BLaER1 (cell line): ENCODE data around the gene IMPG1.

Experiments used
- H3K27ac ChIP-seq: shearing (Covaris generic); formaldehyde crosslinking; 2 replicates; pipeline ENCODE4 v1.8.1; 2022
- H3K27me3 ChIP-seq: shearing (Covaris generic); formaldehyde crosslinking; 2 replicates; pipeline ENCODE4 v1.8.1; 2022
- H3K36me3 ChIP-seq: shearing (Covaris generic); formaldehyde crosslinking; 2 replicates; pipeline ENCODE4 v1.8.1; 2022
- H3K4me1 ChIP-seq: shearing (Covaris generic); formaldehyde crosslinking; 2 replicates; pipeline ENCODE4 v1.8.1; 2022
- H3K4me2 ChIP-seq: shearing (Covaris generic); formaldehyde crosslinking; 2 replicates; pipeline ENCODE4 v1.8.1; 2022
- H3K4me3 ChIP-seq: shearing (Covaris generic); formaldehyde crosslinking; 2 replicates; pipeline ENCODE4 v1.8.1; 2022
- H3K9ac ChIP-seq: shearing (Covaris generic); formaldehyde crosslinking; 2 replicates; pipeline ENCODE4 v1.8.1; 2022
- H3K9me3 ChIP-seq: shearing (Covaris generic); formaldehyde crosslinking; 2 replicates; pipeline ENCODE4 v1.8.1; 2022
- H4K20me1 ChIP-seq: shearing (Covaris generic); formaldehyde crosslinking; 2 replicates; pipeline ENCODE4 v1.8.1; 2022
- Cebpa-rat ChIP-seq: shearing (Covaris generic); IDR thresholded peaks from 2 replicates; pipeline ENCODE4 v1.8.1; 2022

The IMPG1 gene

DNA sequence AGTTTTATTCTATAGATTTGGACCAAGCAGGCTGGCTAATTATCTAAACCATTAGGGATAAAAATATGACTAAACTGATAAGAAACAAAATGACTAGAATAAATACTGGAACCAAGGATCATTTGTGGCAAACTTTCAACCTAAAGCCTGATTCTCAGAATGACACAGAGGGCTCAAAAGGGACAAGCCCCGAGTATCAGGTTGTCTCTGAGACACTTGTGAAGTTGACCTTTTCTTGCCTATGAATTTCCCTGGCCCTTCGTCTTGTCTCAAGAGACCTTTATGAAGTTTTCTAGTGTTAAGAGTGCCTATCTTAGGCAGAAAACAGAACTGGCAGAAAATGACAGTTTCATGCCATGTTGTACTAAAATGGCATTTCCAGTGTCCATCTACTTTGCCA, 68.3 kb downstream of the IMPG1 start:
- no peaks in the 10 kb centered on the region for H3K9me3 ChIP-seq
- no peaks in the 10 kb centered on the region for H3K36me3 ChIP-seq
- no peak overlapping the region for H3K27ac ChIP-seq
- no peak for TF ChIP-seq Cebpa-rat
- H3K4me1 ChIP-seq = no peaks in the 10 kb centered on the region
- no peak overlapping the region for H3K4me3 ChIP-seq
- no peaks in the 10 kb centered on the region for H4K20me1 ChIP-seq
- no peak overlapping the region for H3K9ac ChIP-seq
- H3K4me2 ChIP-seq = no peak overlapping the region
- no peaks in the 10 kb centered on the region for H3K27me3 ChIP-seq

DNA sequence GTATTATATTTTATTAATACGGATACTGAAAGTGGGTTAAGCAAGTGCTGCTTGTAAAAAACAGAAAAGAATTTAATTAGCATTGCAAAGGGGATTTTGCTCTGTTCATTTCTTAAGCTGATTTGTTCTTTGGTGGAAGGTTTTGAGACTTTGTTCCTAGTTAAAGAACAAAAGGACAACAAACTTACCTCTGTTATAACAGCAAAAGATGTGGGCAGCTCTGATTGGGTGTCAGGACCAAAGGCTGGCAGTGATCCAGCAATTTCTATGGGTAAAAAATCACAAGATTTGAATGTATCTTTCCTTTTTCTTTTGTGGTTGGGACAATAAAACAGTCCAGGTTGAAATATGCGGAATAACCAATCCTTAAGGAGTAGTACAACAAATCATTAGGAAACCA, 68.8 kb downstream of the IMPG1 start:
- H3K4me2 ChIP-seq = no peak overlapping the region

DNA sequence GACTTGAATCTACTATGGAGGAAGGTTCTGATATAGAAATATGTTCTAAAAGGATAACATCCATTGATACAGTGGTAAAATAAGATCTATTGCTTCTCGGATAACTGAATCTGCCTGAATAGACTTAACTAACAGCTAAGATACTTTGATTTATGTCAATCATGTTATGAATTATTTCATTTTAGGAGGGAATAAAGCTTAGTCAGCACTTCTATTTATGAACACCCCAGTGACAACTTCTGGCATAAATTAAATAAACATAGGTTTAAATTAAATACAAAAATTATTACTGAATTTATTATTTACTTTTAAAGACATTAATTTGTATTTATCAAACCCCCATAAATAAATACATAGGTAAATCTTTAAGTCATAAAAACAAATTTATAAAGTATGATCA, 69.3 kb downstream of the IMPG1 start:
- Histone ChIP-seq H3K27me3 (no peaks in the 10 kb centered on the region), H3K9ac (no peak overlapping the region), H3K4me1 (no peaks in the 10 kb centered on the region), H3K9me3 (no peaks in the 10 kb centered on the region), H3K4me2 (no peak overlapping the region), H3K4me3 (no peak overlapping the region), H3K27ac (no peak overlapping the region), H3K36me3 (no peaks in the 10 kb centered on the region), H4K20me1 (no peaks in the 10 kb centered on the region)
- TF ChIP-seq Cebpa-rat = no peak

More for the DNA sequence above, 68.8 kb downstream of the IMPG1 start:
- no peak overlapping the region for H3K9ac ChIP-seq
- no peak overlapping the region for H3K4me3 ChIP-seq
- no peak for TF ChIP-seq Cebpa-rat
- H4K20me1 ChIP-seq = no peaks in the 10 kb centered on the region
- no peak overlapping the region for H3K27ac ChIP-seq
- H3K9me3 ChIP-seq = no peaks in the 10 kb centered on the region
- H3K36me3 ChIP-seq = no peaks in the 10 kb centered on the region
- no peaks in the 10 kb centered on the region for H3K27me3 ChIP-seq
- H3K4me1 ChIP-seq = no peaks in the 10 kb centered on the region

DNA sequence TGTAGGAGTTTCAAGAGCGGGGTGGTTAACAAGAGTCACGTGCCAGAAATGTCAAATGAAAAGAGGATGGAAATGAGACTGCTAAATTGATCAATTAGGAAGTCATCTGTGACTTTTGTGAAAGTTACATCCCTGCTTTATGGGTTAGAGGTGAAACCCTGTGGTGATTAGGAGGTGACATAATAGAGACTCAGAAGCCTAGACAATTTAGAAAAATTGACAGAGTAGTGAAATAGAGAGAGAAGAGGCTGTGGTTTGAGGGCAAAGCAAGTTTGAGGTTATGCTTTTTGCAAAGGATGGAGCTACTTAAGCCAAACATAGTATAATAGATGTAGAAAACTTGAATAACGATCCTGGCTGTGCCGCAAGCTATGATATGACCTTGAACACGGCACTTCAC, 71.8 kb downstream of the IMPG1 start:
- H4K20me1 ChIP-seq = no peaks in the 10 kb centered on the region
- H3K4me1 ChIP-seq = no peaks in the 10 kb centered on the region
- no peak overlapping the region for H3K4me3 ChIP-seq
- H3K27ac ChIP-seq = no peak overlapping the region
- H3K4me2 ChIP-seq = no peak overlapping the region
- no peak overlapping the region for H3K9ac ChIP-seq
- no peaks in the 10 kb centered on the region for H3K27me3 ChIP-seq
- TF ChIP-seq Cebpa-rat = no peak
- H3K36me3 ChIP-seq = no peaks in the 10 kb centered on the region
- H3K9me3 ChIP-seq = no peaks in the 10 kb centered on the region

DNA sequence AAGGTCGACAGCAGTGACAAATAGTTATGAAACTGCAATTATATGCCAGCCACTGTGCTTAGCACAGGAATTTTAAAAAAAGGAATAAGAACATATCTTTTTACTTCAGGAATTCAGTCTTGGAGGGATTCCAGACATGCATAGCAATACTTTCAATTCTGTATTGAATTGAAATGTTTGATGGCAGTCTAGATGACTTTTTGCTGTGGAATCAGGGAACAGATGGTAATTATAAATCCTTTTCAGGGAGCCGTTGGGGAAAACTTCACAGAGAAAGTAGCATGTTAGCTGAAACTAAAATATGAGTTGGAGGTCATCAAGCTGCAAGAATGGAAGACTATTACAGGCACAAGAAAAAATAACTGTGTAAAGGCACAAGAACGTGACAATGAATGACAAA, 74.8 kb downstream of the IMPG1 start:
- Histone ChIP-seq H3K27me3 (no peaks in the 10 kb centered on the region), H3K9me3 (no peaks in the 10 kb centered on the region), H3K4me2 (no peak overlapping the region), H3K9ac (no peak overlapping the region), H3K27ac (no peak overlapping the region), H3K36me3 (no peaks in the 10 kb centered on the region), H3K4me3 (no peak overlapping the region), H3K4me1 (no peaks in the 10 kb centered on the region), H4K20me1 (no peaks in the 10 kb centered on the region)
- TF ChIP-seq Cebpa-rat = no peak

DNA sequence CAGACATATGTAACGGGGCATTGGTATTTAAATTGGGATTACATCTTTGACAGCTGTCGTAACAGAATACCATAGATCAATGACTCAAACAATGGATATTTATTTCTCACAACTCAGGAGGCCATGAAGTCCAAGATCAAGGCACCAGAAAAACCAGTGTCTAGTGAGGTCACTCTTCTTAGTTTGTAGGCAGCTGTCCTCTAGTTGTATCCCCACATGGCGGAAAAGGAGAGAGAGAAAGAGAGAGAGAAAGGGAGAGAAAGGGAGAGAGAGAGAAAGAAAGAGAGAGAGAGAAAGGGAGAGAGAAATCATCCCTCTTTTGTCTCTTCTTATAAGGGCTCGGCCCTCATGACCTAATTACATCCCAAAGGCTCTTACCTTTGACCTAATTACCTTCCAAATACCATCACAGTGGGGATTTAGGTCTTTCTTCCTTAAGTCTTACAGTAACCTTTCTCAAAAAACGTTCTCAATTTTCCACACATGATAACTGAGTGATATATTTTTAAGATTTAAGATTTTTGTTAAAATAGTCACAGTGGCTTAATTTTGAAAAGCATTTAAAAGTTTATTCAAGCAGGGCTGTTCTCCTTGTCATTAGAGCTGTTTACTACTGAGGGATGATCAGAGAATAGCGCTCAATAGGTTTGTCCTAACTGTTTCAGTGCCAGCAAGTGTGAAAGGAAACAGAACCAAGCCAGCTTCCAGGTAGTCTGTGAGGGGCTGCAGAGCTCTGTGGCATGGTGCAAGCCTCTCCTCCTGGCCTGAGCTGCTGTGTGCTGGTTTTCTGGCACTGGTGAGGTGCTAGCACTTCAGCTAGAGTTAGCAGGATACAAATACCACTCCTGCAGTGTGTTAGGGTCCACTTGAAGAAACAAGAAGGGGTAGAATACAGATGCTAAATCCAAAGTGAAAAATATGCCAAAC, 79.0 kb downstream of the IMPG1 start:
- no peaks in the 10 kb centered on the region for H3K9me3 ChIP-seq
- H3K27ac ChIP-seq = no peak overlapping the region
- H3K4me1 ChIP-seq = no peaks in the 10 kb centered on the region
- no peak overlapping the region for H3K4me3 ChIP-seq
- H3K27me3 ChIP-seq = no peaks in the 10 kb centered on the region
- no peaks in the 10 kb centered on the region for H3K36me3 ChIP-seq
- no peak overlapping the region for H3K4me2 ChIP-seq
- H3K9ac ChIP-seq = no peak overlapping the region
- H4K20me1 ChIP-seq = no peaks in the 10 kb centered on the region
- no peak for TF ChIP-seq Cebpa-rat

DNA sequence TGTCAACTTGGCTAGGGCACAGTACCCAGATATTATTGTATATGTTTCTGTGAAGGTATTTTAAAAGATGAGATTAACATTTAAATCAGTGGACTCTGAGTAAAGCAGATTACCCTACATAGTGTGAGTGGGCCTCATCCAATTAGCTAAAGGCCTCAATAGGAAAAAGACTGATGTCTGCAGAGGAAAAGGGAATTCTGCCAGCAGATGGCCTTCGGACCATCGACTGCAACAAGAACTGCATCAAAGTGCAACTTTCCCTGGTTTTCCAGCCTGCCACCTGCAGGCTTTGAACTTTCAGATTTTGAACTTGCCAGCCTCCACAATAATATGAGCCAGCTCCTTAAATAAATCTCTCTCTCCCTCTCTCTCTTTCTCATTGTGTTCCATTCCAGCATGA, 80.5 kb downstream of the IMPG1 start:
- H3K27me3 ChIP-seq = no peaks in the 10 kb centered on the region
- H3K9me3 ChIP-seq = no peaks in the 10 kb centered on the region
- H3K9ac ChIP-seq = no peak overlapping the region
- H3K4me1 ChIP-seq = no peaks in the 10 kb centered on the region
- no peak overlapping the region for H3K4me2 ChIP-seq
- no peak overlapping the region for H3K4me3 ChIP-seq
- H3K36me3 ChIP-seq = no peaks in the 10 kb centered on the region
- TF ChIP-seq Cebpa-rat = no peak
- no peaks in the 10 kb centered on the region for H4K20me1 ChIP-seq
- H3K27ac ChIP-seq = no peak overlapping the region

DNA sequence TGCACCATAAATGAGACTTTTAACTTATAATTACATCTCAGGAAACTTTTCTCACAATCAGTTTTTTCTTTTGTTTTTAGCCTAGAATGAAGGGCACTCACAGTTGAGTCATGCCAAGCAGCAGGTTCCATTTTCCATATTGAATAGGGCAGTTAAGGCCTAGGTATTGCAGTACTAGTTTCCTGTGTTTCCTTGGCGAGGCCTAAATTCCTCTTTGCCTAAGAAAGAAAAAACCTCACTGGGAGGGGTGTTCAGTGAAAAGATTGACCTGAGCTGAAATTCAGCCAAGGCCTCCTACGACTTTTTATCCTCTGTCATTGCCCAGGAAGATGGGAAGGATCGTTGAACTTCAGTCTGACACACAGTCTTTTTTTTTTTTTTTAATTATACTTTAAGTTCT, 85.5 kb downstream of the IMPG1 start:
- no peak for TF ChIP-seq Cebpa-rat
- H3K4me1 ChIP-seq = no peaks in the 10 kb centered on the region
- no peak overlapping the region for H3K4me3 ChIP-seq
- H3K4me2 ChIP-seq = no peak overlapping the region
- H3K27me3 ChIP-seq = no peaks in the 10 kb centered on the region
- no peaks in the 10 kb centered on the region for H3K36me3 ChIP-seq
- H3K9me3 ChIP-seq = no peaks in the 10 kb centered on the region
- no peak overlapping the region for H3K27ac ChIP-seq
- no peak overlapping the region for H3K9ac ChIP-seq
- H4K20me1 ChIP-seq = no peaks in the 10 kb centered on the region

DNA sequence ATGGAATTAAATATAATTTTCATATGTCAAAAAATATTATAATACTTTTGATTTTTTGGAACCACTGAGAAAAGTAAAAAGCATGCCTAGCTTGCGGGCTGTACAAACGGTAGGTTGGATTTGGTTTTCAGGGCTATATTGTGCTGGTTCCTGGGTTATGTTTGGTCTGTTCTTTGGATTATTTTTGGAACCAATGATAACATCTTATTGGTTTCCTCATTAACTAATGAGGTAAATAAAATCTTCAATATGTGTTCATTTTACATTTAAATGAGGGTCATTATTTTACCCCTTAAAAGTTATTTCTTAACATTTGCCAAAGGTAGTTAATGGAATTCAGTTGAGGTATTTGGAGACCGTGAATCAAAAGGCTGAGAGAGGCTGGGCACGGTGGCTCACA, 96.6 kb downstream of the IMPG1 start:
- Histone ChIP-seq H3K4me1 (no peaks in the 10 kb centered on the region), H3K27me3 (no peaks in the 10 kb centered on the region), H3K4me3 (no peak overlapping the region), H3K27ac (no peak overlapping the region), H3K4me2 (no peak overlapping the region), H4K20me1 (no peaks in the 10 kb centered on the region), H3K9ac (no peak overlapping the region), H3K36me3 (no peaks in the 10 kb centered on the region), H3K9me3 (no peaks in the 10 kb centered on the region)
- TF ChIP-seq Cebpa-rat = no peak

DNA sequence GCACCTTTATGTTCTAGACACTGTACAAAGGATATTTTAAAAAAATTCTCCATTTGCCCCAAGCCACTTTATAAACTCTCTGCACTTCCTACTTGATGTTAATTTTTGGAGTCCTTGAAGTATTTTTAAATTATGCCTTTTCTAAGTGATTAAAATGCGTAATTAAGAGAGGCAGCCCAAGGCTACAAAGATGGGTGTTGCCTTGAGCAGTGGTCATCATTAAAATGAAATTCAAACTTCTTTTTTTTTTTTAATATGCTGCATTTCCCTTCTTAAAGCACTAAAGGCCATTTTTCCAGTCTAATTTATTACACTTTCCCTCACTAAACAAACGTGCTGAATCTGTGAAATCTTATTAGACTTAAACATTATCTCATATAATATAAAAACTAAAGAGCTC, 102.4 kb downstream of the IMPG1 start:
- no peak for TF ChIP-seq Cebpa-rat
- H4K20me1 ChIP-seq = no peaks in the 10 kb centered on the region
- no peak overlapping the region for H3K9ac ChIP-seq
- no peaks in the 10 kb centered on the region for H3K9me3 ChIP-seq
- H3K4me1 ChIP-seq = no peaks in the 10 kb centered on the region
- H3K27me3 ChIP-seq = no peaks in the 10 kb centered on the region
- H3K4me3 ChIP-seq = no peak overlapping the region
- H3K36me3 ChIP-seq = no peaks in the 10 kb centered on the region
- H3K4me2 ChIP-seq = no peak overlapping the region
- H3K27ac ChIP-seq = no peak overlapping the region
